Activated gamma-delta T cell treated with anti-CD3 and anti-CD28 coated beads, Interleukin-2, amount 50 U/mL, for 16 hours (primary cell): Measurements from ENCODE around the gene BHLHE23.

Source experiments
- DNase-seq: peaks from one replicate; pipeline ENCODE4 v3.0.0-alpha.2; 2020; ENCODE audit warnings: low read depth

Gene BHLHE23

GRCh38 chr20:63009045-63009961 lies 2.5 kb upstream of the BHLHE23 start:
- peak; percentile 77 for DNase-seq

- no peak for DNase-seq
Measured at GRCh38 chr20:63008541-63009044, 1.8 kb upstream of the BHLHE23 start.

- DNase-seq = no peak
Measured at GRCh38 chr20:63007646-63008488, 1.1 kb upstream of the BHLHE23 start.

- no peak for DNase-seq
Measured at GRCh38 chr20:63007360-63007645, 539 bp upstream of the BHLHE23 start.

GRCh38 chr20:63005862-63006539 lies 763 bp downstream of the BHLHE23 start:
- no peak for DNase-seq

GRCh38 chr20:63005365-63005861 lies 1.4 kb downstream of the BHLHE23 start:
- no peak for DNase-seq

- no peak for DNase-seq
Measured at GRCh38 chr20:63004607-63005364, 2.0 kb downstream of the BHLHE23 start.

GRCh38 chr20:63003546-63003945 lies 3.2 kb downstream of the BHLHE23 start:
- DNase-seq = no peak

GRCh38 chr20:63002511-63002910 lies 4.3 kb downstream of the BHLHE23 start:
- no peak for DNase-seq

GRCh38 chr20:63000958-63001357 lies 5.8 kb downstream of the BHLHE23 start:
- DNase-seq = no peak

- DNase-seq = no peak
Measured at GRCh38 chr20:63000036-63000435, 6.7 kb downstream of the BHLHE23 start.

- DNase-seq = no peak
Measured at GRCh38 chr20:62999580-62999979, 7.2 kb downstream of the BHLHE23 start.

- no peak for DNase-seq
Measured at GRCh38 chr20:62998449-62998848, 8.3 kb downstream of the BHLHE23 start.

- DNase-seq = no peak
Measured at GRCh38 chr20:62997417-62998035, 9.2 kb downstream of the BHLHE23 start.

GRCh38 chr20:62996596-62996982 lies 10.2 kb downstream of the BHLHE23 start:
- DNase-seq = no peak

- DNase-seq = no peak
Measured at GRCh38 chr20:62995898-62996595, 10.7 kb downstream of the BHLHE23 start.

- DNase-seq = no peak
Measured at GRCh38 chr20:62995481-62995880, 11.3 kb downstream of the BHLHE23 start.

GRCh38 chr20:62994869-62995281 lies 11.9 kb downstream of the BHLHE23 start:
- no peak for DNase-seq

- no peak for DNase-seq
Measured at GRCh38 chr20:62993856-62994494, 12.8 kb downstream of the BHLHE23 start.

- no peak for DNase-seq
Measured at GRCh38 chr20:62991863-62992262, 14.9 kb downstream of the BHLHE23 start.
